ENCODE results near the gene DARS1.

GRCh38 chr2:135960656-135961551 is 24.5 kb downstream of the DARS1 start:
- TF ChIP-seq POLR2A (IDR thresholded peaks at IDR 0.05) (no peak), CTCF (IDR thresholded peaks at IDR 0.05) (no peak)
